Ascending aorta (tissue), 2 donors: ENCODE results near the gene GPR143. TPM values are rescaled to one million over a fixed set of nuclear protein-coding genes. Genes with fewer than 3 reads are reported as not detected.

Experiments used
- DNase-seq, 2 donors: peaks; one replicate each; pipeline ENCODE4 v3.0.0-alpha.2; 2019; ENCODE audit warnings: low spot score in 2 of 2
- H3K27ac ChIP-seq, 2 donors: fragments of 200-600 bp; sonication (generic); one replicate each; pipeline ENCODE4 v1.5.1; 2016 to 2017; ENCODE audit warnings: mild to moderate bottlenecking in 1 of 2
- H3K27me3 ChIP-seq: fragments of 200-600 bp; sonication (generic); one replicate; pipeline ENCODE4 v1.5.1; 2017
- H3K36me3 ChIP-seq, 2 donors: fragments of 200-600 bp; sonication (generic); one replicate each; pipeline ENCODE4 v1.5.1; 2016
- H3K4me1 ChIP-seq, 2 donors: fragments of 200-600 bp; sonication (generic); one replicate each; pipeline ENCODE4 v1.5.1; 2016 to 2017; ENCODE audit warnings: mild to moderate bottlenecking in 1 of 2
- H3K4me3 ChIP-seq, 2 donors: fragments of 200-600 bp; sonication (generic); one replicate each; pipeline ENCODE4 v1.5.1; 2016 to 2017; ENCODE audit warnings: mild to moderate bottlenecking in 1 of 2
- H3K9me3 ChIP-seq, 2 donors: fragments of 200-600 bp; sonication (generic); one replicate each; pipeline ENCODE4 v1.5.1; 2016
- intact Hi-C: fragments of 100-400 bp; cut with DNase I; formaldehyde crosslinking; loops from one replicate; pipeline ENCODE4 v1.15.1; 2023
- total RNA-seq: library from RNA; depleted of rRNA; stranded (reverse); fragments of >200 nt; gene quantifications from one replicate; pipeline ENCODE4 v1.1.0, GENCODE V29; 2016
- TF ChIP-seq, protein P1 (sequence below), 3 experiments: fragments of 200-600 bp in 2 of 3; fragments of 450-650 bp in 1 of 3; sonication (generic) in 2 of 3; IDR thresholded peaks; one replicate each; pipeline ENCODE4 v1.5.1; 2016 to 2019; ENCODE audit warnings: antibody characterized with exemption in 3 of 3, mild to moderate bottlenecking in 1 of 3, moderate library complexity in 1 of 3

The GPR143 gene
- total RNA-seq, 1 donor from 2014 or later, result not detected

GRCh38 chrX:9749146-9749692 lies 16.4 kb downstream of the GPR143 start:
- no peak overlapping the region for H3K4me3 ChIP-seq
- H3K9me3 ChIP-seq, result no peaks in the 10 kb centered on the region
- no peaks in the 10 kb centered on the region for H3K36me3 ChIP-seq
- no peak overlapping the region for H3K27ac ChIP-seq
- no peak for DNase-seq
- H3K27me3 ChIP-seq, result no peaks in the 10 kb centered on the region
- no peaks in the 10 kb centered on the region for H3K4me1 ChIP-seq
- intact Hi-C loops, result no loop called here
- TF ChIP-seq, protein P1, sequence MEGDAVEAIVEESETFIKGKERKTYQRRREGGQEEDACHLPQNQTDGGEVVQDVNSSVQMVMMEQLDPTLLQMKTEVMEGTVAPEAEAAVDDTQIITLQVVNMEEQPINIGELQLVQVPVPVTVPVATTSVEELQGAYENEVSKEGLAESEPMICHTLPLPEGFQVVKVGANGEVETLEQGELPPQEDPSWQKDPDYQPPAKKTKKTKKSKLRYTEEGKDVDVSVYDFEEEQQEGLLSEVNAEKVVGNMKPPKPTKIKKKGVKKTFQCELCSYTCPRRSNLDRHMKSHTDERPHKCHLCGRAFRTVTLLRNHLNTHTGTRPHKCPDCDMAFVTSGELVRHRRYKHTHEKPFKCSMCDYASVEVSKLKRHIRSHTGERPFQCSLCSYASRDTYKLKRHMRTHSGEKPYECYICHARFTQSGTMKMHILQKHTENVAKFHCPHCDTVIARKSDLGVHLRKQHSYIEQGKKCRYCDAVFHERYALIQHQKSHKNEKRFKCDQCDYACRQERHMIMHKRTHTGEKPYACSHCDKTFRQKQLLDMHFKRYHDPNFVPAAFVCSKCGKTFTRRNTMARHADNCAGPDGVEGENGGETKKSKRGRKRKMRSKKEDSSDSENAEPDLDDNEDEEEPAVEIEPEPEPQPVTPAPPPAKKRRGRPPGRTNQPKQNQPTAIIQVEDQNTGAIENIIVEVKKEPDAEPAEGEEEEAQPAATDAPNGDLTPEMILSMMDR (IDR thresholded peaks at IDR 0.05), result no peak

- TF ChIP-seq, protein P1 (IDR thresholded peaks at IDR 0.05), result no peak
- Histone ChIP-seq H3K36me3 (no peaks in the 10 kb centered on the region), H3K4me1 (no peaks in the 10 kb centered on the region), H3K4me3 (no peak overlapping the region), H3K27ac (no peak overlapping the region), H3K9me3 (no peaks in the 10 kb centered on the region), H3K27me3 (no peaks in the 10 kb centered on the region)
- DNase-seq, result no peak
- intact Hi-C loops, result no loop called here
These were observed 18.0 kb downstream of the GPR143 start for GRCh38 chrX:9747644-9748043.

DNA sequence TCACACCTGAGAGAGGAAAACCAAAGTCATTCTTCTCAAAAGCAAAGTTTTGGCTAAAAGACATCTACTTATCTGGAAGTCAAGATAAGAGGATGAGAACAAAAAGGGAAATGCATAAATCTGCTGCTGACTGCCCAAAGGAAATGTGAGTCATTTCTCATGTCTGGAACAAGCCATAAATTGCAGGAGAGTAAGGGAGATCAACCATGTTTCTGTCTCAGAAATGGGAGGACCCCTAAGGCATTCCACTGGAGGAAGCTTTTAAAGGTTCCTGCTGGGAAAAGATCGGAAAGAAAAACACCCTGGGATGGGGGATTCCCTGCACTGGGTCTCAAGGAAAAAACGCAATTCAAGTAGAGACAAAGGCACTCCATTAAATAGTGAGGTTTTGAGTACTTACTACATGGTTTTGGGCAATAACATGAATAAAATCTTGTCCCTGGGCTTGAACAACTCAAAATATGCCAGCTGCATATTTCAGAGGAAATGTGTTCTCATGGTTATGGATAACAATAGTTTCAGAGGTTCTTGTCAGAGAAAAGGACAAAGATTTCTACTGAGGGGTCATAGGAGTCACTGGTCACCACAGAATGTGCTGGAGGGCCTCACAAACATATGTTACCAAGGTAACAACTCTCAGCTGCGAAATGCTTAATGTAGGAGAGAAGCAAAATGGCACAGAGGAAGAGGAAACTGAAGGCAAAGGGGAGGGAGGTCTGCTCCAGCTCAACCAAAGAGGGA lies 19.3 kb downstream of the GPR143 start:
- intact Hi-C loops, result no loop called here

DNA sequence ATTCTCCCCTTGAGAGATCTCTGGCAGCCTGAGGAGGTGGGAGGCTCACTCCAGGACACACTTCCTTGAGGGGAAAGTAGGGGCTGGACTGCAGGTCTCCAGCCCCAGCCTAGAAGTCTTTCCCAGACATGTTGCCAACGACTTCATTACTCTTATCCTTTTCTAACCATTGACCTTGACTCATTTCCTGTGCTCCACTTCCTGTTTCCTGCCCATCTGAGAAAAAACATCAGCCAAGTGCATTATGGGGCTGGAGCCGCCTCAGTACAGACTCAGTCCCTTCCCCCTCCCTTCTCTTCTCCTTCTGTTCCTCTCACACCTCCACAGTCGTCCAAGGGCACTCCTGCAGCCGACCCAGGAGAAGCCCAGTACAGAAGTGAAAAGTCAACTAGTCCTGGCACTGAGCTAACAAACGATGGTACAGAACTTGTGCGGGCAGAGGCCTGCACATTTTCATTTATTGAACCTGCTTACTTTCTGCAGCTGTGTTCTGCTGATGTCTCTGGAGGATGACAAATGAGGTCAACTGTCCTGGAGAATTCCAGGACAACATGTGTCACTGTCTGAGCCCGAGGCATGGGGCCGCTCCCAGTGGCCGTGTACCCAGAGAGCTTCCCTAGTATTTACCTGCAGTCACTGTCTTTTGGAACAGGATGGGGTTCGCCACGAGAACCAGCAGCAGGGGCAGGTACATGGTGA lies 20.1 kb downstream of the GPR143 start:
- Histone ChIP-seq H3K4me1 (no peaks in the 10 kb centered on the region), H3K36me3 (no peaks in the 10 kb centered on the region), H3K27ac (no peak overlapping the region), H3K4me3 (no peak overlapping the region), H3K27me3 (no peaks in the 10 kb centered on the region), H3K9me3 (no peaks in the 10 kb centered on the region)
- TF ChIP-seq, protein P1 (IDR thresholded peaks at IDR 0.05), result no peak
- DNase-seq, result no peak
- intact Hi-C loops, result no loop called here

More for the DNA sequence above, 19.3 kb downstream of the GPR143 start:
- Histone ChIP-seq H3K4me3 (no peak overlapping the region), H3K4me1 (no peaks in the 10 kb centered on the region), H3K9me3 (no peaks in the 10 kb centered on the region), H3K36me3 (no peaks in the 10 kb centered on the region), H3K27me3 (no peaks in the 10 kb centered on the region), H3K27ac (no peak overlapping the region)
- DNase-seq, result no peak
- TF ChIP-seq, protein P1 (IDR thresholded peaks at IDR 0.05), result no peak

- Histone ChIP-seq H3K4me1 (no peaks in the 10 kb centered on the region), H3K36me3 (no peaks in the 10 kb centered on the region), H3K9me3 (no peaks in the 10 kb centered on the region), H3K27ac (no peak overlapping the region), H3K27me3 (no peaks in the 10 kb centered on the region), H3K4me3 (no peak overlapping the region)
- no peak for DNase-seq
- TF ChIP-seq, protein P1 (IDR thresholded peaks at IDR 0.05), result no peak
- intact Hi-C loops, result no loop called here
These were observed 26.5 kb downstream of the GPR143 start for GRCh38 chrX:9739130-9739529.
